Measurements from ENCODE around the gene NPHP4. TPM values are rescaled to one million over a fixed set of nuclear protein-coding genes. Genes with fewer than 3 reads are reported as not detected.

NPHP4 gene
- total RNA-seq, 6 experiments from 2014 or later = 5.0 to 6.8 (median 6.0) TPM

- DNase-seq = no peak
- TF ChIP-seq CTCF (IDR thresholded peaks at IDR 0.05) = no peak
- H3K4me1 Mint-ChIP-seq (ENCODE audit: low read depth) = no peaks in the 10 kb centered on the region; the same call in 1 of the 2 replicates
- no peak overlapping the region for H3K27ac Mint-ChIP-seq
- no peaks in the 10 kb centered on the region; the same call in 1 of the 2 replicates for H3K27me3 Mint-ChIP-seq (ENCODE audit: insufficient read depth)
- H3K9me3 Mint-ChIP-seq = no peaks in the 10 kb centered on the region
- no peak overlapping the region for H3K4me3 Mint-ChIP-seq
- peaks cover 6% of the 10 kb centered on the region for H3K36me3 Mint-ChIP-seq (ENCODE audit: low read depth)
Observed at GRCh38 chr1:5965586-5966131, 26.6 kb downstream of the NPHP4 start.

- DNase-seq = no peak
- no peak for TF ChIP-seq CTCF (IDR thresholded peaks at IDR 0.05)
- Mint-ChIP-seq H3K27ac (no peak overlapping the region), H3K9me3 (no peaks in the 10 kb centered on the region), H3K36me3 (ENCODE audit: low read depth) (peaks cover 11% of the 10 kb centered on the region), H3K27me3 (ENCODE audit: insufficient read depth) (no peaks in the 10 kb centered on the region; the same call in 1 of the 2 replicates), H3K4me3 (no peak overlapping the region), H3K4me1 (ENCODE audit: low read depth) (no peaks in the 10 kb centered on the region)
Observed at GRCh38 chr1:5962265-5963105, 29.7 kb downstream of the NPHP4 start.

DNA sequence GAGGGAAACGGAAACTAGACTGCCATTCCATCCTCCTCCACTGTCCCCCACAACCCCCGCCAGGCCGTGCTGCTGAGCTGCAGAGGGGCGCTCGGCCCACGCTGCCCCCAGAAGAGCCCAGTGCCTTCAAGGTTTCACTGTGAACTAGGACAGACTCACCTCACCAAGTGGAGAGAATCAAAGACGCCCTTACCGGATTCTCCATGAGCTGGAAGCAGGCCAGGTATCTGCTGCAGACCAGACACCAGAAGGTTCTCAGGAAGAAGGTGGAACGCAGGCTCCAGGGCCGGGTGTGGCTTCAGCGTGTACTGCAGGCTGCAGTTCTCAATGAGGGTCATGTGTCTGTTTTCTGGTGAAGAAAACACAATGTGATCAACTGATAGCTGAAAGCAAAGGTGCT lies 30.6 kb downstream of the NPHP4 start:
- Mint-ChIP-seq H3K4me1 (ENCODE audit: low read depth) (no peaks in the 10 kb centered on the region), H3K36me3 (ENCODE audit: low read depth) (peaks cover 11% of the 10 kb centered on the region), H3K4me3 (no peak overlapping the region), H3K27me3 (ENCODE audit: insufficient read depth) (no peaks in the 10 kb centered on the region; the same call in 1 of the 2 replicates), H3K9me3 (no peaks in the 10 kb centered on the region), H3K27ac (no peak overlapping the region)
- no peak for TF ChIP-seq CTCF (IDR thresholded peaks at IDR 0.05)
- DNase-seq = no peak

DNA sequence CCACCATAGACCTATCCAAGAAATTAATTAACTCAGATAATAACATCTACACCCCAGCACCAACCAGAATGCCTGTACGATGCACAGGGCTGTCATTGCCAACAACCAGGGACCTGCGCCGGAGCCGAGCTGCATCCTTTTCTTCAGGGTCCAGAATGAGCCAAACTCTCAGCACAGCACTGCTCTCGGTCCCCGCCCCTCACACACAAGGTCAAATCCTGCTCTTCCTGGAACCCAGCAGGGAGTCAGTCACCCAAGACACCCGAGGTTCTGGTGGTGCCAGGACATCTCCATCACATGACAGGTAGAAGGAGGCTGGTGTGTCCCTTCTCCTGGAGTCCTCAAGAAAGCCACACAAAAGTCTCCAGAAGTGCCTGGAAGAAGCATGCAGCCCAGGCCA lies 31.9 kb downstream of the NPHP4 start:
- Mint-ChIP-seq H3K4me3 (no peak overlapping the region), H3K9me3 (no peaks in the 10 kb centered on the region), H3K4me1 (ENCODE audit: low read depth) (no peaks in the 10 kb centered on the region), H3K27ac (no peak overlapping the region), H3K27me3 (ENCODE audit: insufficient read depth) (no peaks in the 10 kb centered on the region; the same call in 1 of the 2 replicates), H3K36me3 (ENCODE audit: low read depth) (peaks cover 11% of the 10 kb centered on the region)
- DNase-seq = no peak
- TF ChIP-seq CTCF (IDR thresholded peaks at IDR 0.05) = no peak

DNA sequence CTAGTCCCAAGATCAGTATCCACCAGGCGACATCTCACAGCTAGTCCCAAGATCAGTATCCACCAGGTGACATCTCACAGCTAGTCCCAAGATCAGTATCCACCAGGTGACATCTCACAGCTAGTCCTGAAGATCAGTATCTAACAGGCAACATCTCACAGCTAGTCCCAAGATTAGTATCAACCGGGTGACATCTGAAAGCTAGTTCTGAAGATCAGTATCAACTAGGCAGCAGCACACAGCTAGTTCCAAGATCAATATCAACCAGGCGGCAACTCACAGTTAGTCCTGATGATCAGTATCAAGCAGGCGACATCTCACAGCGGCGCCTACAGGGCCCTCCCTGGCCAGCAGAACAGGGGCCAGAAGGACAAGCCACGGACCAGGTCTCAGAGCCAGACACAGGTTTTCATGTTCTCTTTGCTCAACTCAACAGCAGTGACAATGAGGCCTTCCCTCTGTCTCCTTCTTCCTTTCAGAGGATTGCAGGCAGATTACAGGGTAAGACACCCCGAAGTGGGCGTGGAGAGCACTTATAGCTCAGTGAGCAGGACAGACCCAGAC lies 32.5 kb downstream of the NPHP4 start:
- no peaks in the 10 kb centered on the region for H3K9me3 Mint-ChIP-seq
- peaks cover 11% of the 10 kb centered on the region for H3K36me3 Mint-ChIP-seq (ENCODE audit: low read depth)
- H3K4me3 Mint-ChIP-seq = no peak overlapping the region
- no peak for DNase-seq
- H3K27ac Mint-ChIP-seq = no peak overlapping the region
- H3K4me1 Mint-ChIP-seq (ENCODE audit: low read depth) = no peaks in the 10 kb centered on the region
- no peaks in the 10 kb centered on the region; the same call in 1 of the 2 replicates for H3K27me3 Mint-ChIP-seq (ENCODE audit: insufficient read depth)
- TF ChIP-seq CTCF (IDR thresholded peaks at IDR 0.05) = no peak
